GM21619 (cell line): ENCODE measurements around the gene KRTAP10-9.
"Not testable (repeated sequence)": the region's sequence is repeated elsewhere in the genome, so short reads cannot be mapped to it uniquely, and the experiment has no call there.

Source experiments
- ATAC-seq: cut with Tn5 transposase; IDR thresholded peaks from one replicate; pipeline ENCODE4 v1.9.1; 2021; ENCODE audit not compliant: unreplicated experiment

KRTAP10-9 gene

GRCh38 chr21:44638506-44639330, 11.8 kb downstream of the KRTAP10-9 start:
- ATAC-seq = not testable (repeated sequence)

- ATAC-seq = no peak
Measured at GRCh38 chr21:44639331-44639655, 12.4 kb downstream of the KRTAP10-9 start.

- no peak for ATAC-seq
Measured at GRCh38 chr21:44640761-44641160, 13.9 kb downstream of the KRTAP10-9 start.

GRCh38 chr21:44643741-44644310, 16.9 kb downstream of the KRTAP10-9 start:
- no peak for ATAC-seq

- ATAC-seq = no peak
Measured at GRCh38 chr21:44644878-44645277, 18.0 kb downstream of the KRTAP10-9 start.

GRCh38 chr21:44646366-44647221, 19.7 kb downstream of the KRTAP10-9 start, which contains the start of gene KRTAP10-11:
KRTAP10-11 (plus strand) TSS chr21:44646414; CDS start chr21:44646459, 45 bp downstream.
- ATAC-seq = not testable (repeated sequence)

- ATAC-seq = no peak
Measured at GRCh38 chr21:44647222-44647552, 20.3 kb downstream of the KRTAP10-9 start.

GRCh38 chr21:44648557-44649311, 21.8 kb downstream of the KRTAP10-9 start:
- no peak for ATAC-seq

- no peak for ATAC-seq
Measured at GRCh38 chr21:44649521-44650100, 22.7 kb downstream of the KRTAP10-9 start.

GRCh38 chr21:44650265-44650972, 23.5 kb downstream of the KRTAP10-9 start:
- ATAC-seq = no peak

- ATAC-seq = no peak
Measured at GRCh38 chr21:44650973-44651675, 24.2 kb downstream of the KRTAP10-9 start.

- ATAC-seq = no peak
Measured at GRCh38 chr21:44653123-44653522, 26.2 kb downstream of the KRTAP10-9 start.

- ATAC-seq = no peak
Measured at GRCh38 chr21:44653656-44654575, 27.0 kb downstream of the KRTAP10-9 start.

GRCh38 chr21:44654576-44655175, 27.8 kb downstream of the KRTAP10-9 start, which contains the start of gene KRTAP12-4:
KRTAP12-4 (minus strand) TSS chr21:44654659; CDS start chr21:44654614, 45 bp downstream.
- ATAC-seq = no peak

GRCh38 chr21:44656868-44657267, 30.0 kb downstream of the KRTAP10-9 start:
- ATAC-seq = no peak

GRCh38 chr21:44657635-44658540, 31.0 kb downstream of the KRTAP10-9 start, which contains the start of gene KRTAP12-3:
KRTAP12-3 (plus strand) TSS chr21:44657932; CDS start chr21:44657980, 48 bp downstream.
- ATAC-seq = no peak

- no peak for ATAC-seq
Measured at GRCh38 chr21:44658541-44658910, 31.6 kb downstream of the KRTAP10-9 start.
